ENCODE data around the gene STK11IP.

The STK11IP gene, protein sequence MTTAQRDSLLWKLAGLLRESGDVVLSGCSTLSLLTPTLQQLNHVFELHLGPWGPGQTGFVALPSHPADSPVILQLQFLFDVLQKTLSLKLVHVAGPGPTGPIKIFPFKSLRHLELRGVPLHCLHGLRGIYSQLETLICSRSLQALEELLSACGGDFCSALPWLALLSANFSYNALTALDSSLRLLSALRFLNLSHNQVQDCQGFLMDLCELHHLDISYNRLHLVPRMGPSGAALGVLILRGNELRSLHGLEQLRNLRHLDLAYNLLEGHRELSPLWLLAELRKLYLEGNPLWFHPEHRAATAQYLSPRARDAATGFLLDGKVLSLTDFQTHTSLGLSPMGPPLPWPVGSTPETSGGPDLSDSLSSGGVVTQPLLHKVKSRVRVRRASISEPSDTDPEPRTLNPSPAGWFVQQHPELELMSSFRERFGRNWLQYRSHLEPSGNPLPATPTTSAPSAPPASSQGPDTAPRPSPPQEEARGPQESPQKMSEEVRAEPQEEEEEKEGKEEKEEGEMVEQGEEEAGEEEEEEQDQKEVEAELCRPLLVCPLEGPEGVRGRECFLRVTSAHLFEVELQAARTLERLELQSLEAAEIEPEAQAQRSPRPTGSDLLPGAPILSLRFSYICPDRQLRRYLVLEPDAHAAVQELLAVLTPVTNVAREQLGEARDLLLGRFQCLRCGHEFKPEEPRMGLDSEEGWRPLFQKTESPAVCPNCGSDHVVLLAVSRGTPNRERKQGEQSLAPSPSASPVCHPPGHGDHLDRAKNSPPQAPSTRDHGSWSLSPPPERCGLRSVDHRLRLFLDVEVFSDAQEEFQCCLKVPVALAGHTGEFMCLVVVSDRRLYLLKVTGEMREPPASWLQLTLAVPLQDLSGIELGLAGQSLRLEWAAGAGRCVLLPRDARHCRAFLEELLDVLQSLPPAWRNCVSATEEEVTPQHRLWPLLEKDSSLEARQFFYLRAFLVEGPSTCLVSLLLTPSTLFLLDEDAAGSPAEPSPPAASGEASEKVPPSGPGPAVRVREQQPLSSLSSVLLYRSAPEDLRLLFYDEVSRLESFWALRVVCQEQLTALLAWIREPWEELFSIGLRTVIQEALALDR

DNA sequence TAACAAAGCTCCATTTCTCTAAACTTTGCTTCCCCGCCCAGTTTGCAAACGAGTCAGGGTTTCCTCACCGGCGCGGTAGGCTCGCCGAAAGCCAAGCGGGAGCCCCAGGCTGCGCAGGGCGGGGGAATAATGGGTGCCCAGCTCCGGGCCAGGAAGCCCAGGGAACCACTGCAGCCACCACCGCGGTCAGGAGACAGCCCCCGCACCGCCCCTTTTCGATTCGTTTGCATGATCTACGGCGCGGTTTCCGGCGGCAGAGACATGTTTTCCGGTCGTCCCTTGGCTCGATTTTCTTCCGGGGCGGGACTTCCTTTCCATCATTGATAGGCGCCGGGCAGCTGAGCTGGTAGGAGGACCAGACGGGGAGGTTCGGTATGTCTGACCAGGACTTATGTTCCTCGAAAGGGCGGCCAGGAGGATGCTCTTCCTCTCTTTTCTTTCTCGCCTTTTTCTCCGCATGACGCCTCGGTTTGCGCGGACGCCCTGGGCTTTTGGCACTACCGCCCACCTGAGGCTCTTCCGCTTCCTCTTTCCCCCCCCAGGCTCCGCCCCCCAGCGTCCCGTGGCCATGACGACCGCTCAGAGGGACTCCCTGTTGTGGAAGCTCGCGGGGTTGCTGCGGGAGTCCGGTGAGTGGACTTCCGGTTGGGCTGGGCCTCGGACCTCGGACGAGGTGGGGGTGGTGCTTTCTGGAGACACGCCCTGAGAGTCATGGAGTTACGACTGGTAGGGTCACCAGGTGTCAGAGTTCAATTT, at the start of gene STK11IP:
STK11IP (plus strand) TSS at position 306 of the 756 bp plus-strand sequence; CDS start at position 569, 263 bp downstream.
- peak; percentile 95 for DNase-seq

DNA sequence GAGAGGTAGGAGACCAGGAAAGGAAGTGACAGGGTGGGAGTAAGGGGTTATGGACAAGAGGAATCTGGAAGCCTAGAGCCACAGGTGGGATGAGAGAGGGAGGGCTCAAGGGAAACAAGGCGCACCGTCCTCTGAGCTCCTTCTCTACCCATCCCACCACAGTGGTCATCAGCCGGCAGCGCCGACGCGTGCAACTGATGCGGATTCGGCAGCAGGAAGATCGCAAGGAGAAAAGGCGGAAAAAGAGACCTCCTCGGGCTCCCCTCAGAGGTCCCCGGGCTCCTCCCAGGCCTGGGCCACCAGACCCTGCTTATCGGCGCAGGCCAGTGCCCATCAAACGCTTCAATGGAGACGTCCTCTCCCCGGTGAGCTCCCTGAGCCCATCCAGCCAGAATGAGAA, 48.7 kb upstream of the STK11IP start:
- DNase-seq, result no peak

DNA sequence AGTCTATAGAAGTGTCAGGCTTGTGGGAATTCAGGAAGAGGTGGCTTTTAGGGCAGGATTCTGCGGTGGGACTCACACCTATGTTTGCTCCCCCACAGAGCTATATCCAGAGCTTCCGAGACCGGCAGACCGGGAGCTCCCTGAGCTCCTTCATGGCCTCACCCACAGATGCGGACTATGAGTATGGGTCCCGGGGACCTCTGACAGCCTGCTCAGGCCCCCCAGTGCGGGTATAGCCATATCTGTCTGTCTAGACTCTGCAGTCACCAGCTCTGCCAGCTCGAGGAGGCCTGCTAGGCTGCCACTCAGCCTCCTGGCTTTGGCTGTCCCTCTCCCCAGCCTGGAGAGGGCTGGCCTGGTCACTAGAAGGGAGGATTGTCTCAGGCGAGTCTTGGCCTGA, 48.0 kb upstream of the STK11IP start:
- DNase-seq, result no peak

DNA sequence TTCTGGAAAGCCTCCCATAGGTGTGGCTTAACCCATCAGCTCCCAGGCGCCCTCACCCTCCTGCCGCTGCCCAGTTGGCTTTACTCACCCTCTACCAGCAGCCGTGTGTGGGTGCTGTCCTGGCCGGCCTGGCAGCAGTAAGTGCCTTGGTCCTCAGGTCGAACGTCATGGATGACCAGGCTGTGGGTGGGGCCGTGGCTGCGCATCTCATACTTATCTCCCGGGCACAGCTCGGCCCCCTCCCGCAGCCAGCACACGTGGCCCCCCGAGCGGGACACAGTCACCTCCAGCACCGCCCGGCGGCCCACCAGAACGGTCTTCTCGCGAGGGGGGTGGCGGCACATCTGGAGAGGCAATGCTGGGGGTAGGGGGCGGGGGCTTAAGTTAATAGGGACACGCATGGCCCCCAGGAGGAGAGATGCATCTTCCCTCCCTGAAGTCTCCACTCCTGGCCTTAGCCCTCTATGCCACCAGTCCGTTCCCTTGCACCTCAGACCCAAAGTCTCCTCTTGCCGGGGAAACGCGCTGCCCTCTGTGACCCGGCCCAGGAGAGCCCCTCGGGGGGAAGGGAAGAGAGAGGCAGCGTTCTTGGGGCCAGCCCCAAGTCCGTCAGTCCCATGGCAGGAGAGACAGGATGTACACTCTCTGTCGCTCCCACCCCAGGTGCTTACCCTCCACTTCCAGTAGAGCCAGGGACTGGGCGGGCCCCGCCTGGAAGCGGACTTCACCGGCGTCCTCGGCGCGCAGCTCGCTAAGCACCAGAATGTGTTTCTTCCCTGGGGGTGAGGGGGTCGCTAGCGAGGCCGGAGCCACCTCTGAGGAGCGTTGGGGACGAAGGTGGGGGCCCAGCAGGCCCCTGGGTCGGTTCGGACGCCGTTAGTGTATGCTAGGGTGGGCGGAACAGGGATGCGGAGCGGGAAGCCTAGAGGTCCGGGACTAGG, 45.9 kb upstream of the STK11IP start:
- DNase-seq, result peak; percentile 43

DNA sequence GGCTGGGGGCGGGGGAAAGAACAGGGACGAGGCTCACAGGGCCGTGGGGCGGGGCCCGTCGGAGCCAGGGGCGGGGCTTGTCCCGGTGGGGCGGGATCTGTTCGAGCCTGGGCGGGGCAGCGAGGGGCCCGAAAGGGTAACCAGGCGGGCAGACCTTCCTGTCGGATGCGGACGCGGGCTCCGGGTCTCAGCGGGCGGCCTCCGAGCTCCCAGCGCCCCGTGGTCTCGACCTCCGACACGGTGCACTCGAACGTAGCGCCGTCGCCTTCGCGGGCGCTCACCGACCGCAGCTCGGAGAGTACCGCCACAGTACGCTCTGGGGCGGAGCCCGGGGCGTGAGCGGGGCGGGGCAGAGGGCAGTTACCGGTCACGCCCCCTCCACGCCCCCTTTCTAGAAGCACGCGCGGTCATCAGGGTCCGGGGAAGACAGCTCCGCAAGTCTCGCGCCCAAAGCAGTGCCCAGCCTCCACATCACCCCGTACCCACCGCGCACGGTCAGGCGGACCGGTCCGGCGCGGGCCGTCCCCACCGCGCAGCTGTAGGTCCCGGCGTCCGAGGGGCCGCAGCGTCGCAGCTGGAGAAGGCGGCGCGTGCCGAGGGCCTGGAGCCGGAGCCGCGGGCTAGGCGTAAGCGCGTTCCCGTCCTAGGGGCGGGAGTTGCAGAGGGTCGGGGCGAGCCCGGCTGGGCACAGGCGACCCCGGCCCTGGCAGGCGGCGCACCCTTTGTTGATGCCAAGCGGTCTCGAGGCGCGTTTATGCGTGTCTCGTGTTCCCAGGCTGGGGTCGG, 45.1 kb upstream of the STK11IP start:
- peak; percentile 74 for DNase-seq

DNA sequence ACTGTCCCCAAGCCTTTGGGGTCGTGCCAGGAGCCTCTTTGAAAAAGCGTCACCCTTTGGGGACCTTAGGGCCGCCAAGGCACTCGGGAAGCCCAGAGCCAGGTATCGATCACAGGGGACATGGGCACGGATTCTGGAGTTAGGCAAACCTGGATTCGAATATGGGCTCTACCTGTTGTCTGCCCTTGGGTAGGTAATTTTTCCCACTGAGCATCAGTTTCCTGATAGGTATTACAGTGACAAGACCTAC, 44.6 kb upstream of the STK11IP start:
- no peak for DNase-seq

DNA sequence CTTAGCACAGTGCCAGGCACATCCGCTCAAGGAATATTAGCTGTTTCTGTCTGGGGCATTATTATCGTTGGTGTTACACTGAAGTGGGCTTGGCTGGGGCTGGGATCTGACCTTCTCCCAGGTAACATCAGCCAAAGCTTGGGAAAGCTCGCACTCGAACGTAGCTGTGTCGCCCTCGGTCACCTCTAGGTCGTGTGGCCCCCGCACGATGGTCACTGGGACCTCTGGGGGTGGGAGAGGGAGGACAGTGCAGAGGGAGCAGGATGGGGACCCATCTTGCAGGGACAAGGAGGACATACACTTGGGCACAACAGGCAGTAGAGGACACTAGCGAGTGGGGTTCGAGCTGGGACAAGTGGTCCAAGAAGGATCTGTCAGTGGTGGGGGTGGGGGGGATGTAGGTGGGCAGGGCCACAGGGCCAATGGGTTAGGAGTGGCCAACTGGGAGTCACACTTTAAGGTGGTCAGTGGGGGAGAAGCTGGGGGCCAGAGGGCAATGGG, 44.1 kb upstream of the STK11IP start:
- DNase-seq, result no peak

DNA sequence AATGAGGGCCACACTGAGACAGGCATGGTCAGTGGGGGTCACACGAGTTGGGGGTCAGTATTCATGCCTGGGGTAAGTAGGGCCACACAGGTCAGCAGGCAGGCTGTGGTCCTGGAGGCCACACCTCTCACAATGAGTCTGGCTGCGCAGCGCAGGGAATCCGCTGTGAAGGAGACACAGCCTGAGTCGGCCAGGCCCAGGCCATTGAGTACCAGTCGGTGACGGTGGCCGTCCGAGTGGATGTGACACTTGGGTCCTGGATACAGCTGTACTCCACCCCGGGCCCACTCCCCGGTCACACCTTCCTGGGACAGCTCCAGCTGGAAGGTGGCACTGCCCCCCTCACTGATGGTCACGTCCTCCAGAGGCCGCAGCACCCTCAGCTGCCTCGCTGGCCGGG, 43.3 kb upstream of the STK11IP start:
- no peak for DNase-seq

DNA sequence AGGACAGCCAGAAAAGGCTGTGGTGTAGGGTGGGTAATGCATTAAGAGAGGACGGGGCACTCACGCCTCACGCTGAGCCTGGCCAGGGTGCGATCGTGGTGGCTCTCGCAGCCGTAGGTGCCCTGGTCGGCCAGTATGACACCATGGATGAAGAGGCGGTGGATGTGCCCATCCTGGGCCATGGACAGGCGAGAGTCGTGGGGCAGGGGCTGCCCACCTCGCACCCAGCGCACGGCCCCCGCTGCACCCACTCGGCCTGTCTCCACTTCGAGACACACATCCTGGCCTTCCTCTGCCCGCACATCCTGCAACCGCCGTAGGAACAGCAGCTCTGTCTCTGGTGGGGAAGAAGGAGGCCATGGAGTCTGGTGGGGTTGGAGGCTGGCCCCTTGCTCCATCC, 41.7 kb upstream of the STK11IP start:
- no peak for DNase-seq

DNA sequence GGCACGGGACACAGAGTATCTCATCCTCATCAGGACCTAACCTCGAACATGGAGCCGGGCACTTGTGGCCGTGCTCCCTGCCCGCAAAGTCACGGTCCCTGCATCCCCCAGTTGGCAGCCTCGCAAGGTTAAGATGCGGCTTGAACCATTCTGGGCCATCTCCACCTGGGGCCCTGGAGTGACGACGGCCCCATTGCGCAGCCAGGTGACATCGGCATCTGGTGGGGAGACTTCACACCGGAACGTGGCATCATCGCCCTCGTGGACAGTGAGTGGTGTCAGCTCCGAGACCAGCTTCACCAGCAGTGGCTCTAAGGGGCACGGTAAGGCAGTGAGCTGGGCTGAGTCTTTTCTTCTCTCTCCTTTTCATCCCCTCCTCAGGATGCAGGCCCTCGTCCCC, 41.2 kb upstream of the STK11IP start:
- no peak for DNase-seq

DNA sequence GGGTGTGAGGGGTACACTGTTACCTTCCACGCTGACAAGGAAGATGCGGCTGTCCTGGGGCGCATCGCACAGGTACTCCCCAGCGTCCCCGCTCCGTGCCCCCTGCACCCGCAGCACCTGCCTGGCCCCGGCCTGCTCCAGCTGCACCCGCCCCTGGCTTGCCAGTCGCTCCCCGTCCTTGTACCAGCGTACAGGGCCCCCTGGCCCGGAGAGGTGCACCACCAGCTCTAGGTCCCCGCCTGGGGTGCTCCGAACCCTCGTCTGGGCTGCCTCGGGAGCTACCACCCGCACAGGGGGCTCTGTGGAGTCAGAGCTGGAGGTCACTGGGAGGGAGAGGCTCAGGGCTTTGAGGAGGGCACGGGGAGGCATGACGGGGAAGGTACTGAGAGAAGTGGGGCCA, 40.3 kb upstream of the STK11IP start:
- no peak for DNase-seq

DNA sequence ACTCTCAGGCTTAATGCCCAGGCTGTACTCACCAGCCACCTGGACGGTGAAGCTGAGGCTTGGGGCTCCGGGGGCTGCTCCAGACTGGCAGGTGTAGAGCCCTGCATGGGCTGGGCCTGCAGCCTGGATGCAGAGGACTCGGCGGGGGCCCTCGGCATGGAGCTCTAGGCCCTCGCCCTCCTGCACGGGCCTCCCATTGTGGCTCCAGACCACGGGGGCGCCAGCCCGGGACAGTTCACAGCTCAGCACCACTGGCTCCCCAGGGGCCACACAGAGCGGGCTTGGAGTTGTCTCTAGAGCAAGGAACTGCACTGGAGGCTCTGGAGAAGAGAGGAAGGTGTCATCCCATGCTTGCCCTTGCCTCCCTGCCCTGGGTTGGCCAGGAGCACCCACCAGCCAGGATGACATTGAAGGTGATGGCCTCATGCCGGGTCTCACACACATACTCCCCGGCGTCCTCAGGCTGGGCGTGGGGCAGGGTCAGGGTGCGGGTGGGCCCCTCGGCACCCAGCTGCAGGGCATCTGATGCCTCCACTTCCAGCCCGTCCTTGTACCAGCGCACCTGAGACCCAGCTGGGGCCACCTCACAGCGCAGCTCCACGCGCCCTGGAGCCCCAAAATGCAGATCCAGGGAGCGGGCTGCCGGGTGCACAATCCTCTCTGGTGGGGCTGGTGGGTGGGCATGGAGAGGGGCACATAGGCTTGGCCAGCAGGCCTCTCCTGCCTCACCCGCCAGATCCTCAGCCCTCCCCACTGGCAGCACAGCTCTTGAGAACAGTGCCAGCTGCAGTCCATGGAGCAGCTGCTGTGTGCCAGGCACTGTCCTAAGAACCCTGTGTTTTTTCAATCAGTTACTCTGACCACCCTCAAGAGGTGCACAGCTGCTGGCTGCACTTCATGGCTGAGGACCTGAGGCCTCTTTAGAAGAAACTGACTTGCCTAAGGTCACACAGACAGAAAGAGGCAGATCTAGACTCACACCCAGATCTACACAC, 39.6 kb upstream of the STK11IP start:
- DNase-seq, result no peak

DNA sequence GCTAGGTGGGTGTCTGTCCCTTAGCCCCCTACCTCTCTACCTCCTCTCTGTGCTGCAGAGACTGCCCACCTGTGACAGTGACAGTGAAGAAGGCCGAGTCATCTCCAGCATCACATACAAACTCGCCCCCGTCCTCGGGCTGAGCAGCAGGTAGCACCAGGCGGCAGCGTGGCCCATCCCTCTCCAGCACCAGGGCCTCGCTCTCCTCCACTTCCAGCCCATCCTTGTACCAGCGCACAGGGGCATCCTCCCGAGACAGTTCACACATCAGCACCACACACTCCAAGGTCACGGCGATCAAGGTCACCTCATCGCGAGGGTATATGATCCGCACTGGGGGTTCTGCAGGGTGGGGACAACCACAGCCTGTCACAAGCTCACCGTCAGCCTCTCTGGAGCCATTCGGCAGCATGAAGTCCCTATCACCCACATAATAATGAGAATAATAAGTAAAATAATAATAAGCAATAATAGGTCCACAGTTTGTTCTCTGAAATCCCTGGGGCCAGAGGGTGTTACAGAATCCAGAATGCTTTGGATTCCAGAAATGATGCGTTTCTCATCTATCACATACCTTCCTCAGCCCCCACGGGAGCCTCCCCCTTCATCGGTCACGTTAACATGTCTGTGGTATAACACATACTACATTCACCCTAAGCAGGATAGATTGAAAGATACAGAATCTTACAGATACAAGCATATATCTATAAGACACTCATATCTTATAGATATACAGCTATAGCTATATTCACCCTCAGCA, 38.3 kb upstream of the STK11IP start:
- DNase-seq, result no peak

DNA sequence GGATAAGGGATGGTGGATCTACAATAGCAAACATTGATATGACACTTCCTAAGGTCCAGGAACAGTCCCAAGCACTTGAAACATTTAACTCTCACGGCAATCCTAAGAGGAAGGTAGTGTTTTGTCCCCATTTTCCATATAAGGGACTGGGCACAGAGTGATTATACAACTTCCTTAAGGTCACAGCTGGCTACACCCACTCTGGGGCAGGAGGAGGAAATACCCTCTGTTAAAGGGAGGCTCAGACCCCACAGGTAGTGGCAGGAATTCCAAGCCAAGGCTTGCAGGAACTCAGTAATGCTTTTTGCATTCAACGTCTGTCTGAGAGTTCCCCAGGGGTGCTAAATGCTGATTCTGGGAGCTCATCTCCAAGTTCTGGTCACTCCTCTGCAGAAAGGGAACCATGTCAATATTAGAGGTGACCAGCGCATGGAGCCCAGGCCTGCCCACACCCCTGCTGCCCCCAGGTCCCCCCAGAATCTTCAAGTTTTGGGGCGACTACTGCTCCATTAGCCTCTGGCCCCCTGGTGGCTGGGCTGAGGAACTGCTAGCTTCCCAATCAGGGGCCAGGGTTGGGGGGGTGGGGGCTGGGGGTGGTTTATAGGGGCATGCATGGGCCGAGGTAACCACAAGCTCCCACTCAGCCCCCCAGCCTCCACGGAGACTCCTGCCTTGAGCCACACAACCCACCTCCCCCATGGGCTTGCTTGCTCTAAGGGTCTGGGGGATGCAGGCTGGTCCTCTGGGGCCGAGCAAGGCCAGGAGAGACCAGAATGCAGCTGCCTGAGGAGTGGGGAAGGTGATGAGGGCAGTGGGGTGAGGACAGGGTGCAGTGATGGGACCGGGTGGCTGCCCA, 37.4 kb upstream of the STK11IP start:
- no peak for DNase-seq

DNA sequence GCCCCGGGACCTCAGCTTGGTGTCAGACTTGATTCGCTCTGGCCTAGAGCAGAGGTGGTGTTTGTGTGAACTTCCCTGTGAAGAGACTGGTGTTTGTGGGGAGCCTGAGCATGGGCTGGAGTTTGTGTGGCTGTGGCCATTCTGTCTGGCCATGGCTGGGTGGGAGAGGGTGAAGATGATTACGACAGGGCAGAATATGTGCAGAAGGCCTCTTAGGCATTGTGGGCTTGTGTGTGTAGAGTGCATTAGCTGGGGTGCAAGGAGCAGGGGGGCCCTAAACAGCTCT, 36.8 kb upstream of the STK11IP start:
- DNase-seq, result no peak

DNA sequence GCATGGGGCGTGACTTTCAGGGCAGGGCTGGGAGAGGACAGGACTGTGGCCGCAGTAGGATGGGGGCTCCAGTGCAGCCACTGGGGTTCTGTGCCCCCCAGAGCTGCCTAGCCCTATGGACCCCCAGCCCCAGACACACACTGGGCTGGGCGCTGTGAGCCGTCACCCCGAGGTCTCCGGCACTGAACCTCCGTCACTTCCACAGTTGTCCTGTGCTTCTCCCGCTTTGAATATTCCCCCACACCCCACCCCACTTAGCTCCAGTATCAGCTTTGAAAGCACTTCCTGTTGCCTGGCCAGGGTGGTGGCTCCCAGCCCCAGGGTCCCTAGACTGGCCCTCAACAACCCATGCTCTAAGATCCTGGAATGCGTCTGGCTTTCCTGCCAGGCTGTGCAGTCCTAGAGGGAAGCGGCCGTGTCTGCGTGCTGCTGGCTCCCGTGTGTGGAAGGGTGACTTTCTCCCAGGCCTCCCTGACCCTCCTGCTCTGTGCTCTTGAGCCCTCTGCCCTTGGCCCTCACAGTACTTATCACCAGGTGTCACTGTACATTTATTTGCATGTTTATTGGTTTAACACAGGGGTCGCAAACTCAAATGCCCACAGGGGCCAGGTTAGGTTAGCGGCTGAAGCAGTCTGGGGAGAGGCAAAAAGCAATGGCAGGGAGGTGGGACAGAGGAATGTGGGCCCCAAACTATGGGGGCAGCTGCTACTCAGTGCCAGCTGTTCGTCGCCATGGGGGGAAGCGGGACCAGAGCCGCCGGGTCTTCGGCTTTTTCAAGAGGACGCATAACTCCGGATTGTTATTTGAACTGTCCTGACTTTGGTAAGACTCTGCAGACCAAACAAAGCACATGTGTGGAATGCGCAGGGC, 36.2 kb upstream of the STK11IP start:
- DNase-seq, result no peak
